HCT116 (cell line): ENCODE results near the gene SLK. TPM values are rescaled to one million over a fixed set of nuclear protein-coding genes. Genes with fewer than 3 reads are reported as not detected.

Experiments
- ATAC-seq: fragments of 200-7000 bp; cut with Tn5 transposase; 2 replicates; pipeline ENCODE4 v1.9.1; 2020; ENCODE audit warnings: mild to moderate bottlenecking, moderate library complexity
- BruUV-seq: library from RNA; stranded (reverse); fragments of 400-500 nt; replicated peaks from 2 replicates; lab custom pipeline; 2021; lab: Mats Ljungman, UMichigan
- CTCF ChIA-PET: fragments of 300-600 bp; sonication (Branson Sonifier 250); formaldehyde crosslinking; loops from one replicate; lab custom pipeline; 2021; ENCODE audit warnings: antibody characterized with exemption; lab: Charles Lee
- POLR2A ChIA-PET: fragments of 300-600, 350-600 bp; sonication (Branson Sonifier 250); formaldehyde crosslinking; loops from one replicate; lab custom pipeline; 2021; ENCODE audit warnings: antibody characterized with exemption; lab: Charles Lee
- RAD21 ChIA-PET, 2 experiments: fragments of 300-600 bp; sonication (Branson Sonifier 250); formaldehyde crosslinking; loops; one replicate each; lab custom pipeline; 2023; ENCODE audit warnings: low total read pairs in 2 of 2; ENCODE audit not compliant: uncharacterized antibody in 2 of 2, unreplicated experiment in 2 of 2, low non-redundant PET in 1 of 2; lab: Charles Lee
- DNase-seq: peaks from one replicate; pipeline ENCODE4 v3.0.0-alpha.2; 2010; ENCODE audit warnings: low read depth, low spot score
- H2AFZ ChIP-seq: fragments of 200-600 bp; shearing (Covaris generic), sonication (generic); 2 replicates; pipeline ENCODE4 v1.6.1; 2017; ENCODE audit warnings: low read depth, mixed run types, mixed read lengths, antibody characterized with exemption, low read length; ENCODE audit not compliant: poor library complexity, severe bottlenecking
- H3K27ac ChIP-seq: 2 replicates; pipeline ENCODE4 v1.5.1; 2012; ENCODE audit warnings: low read depth, low read length
- H3K27me3 ChIP-seq: fragments of 200-600 bp; sonication (generic); 2 replicates; pipeline ENCODE4 v1.6.1; 2016; ENCODE audit warnings: mixed run types, low read length, mixed read lengths; ENCODE audit not compliant: insufficient read depth
- H3K36me3 ChIP-seq, 2 experiments: fragments of 200-500 bp in 1 of 2; fragments of 200-600 bp in 1 of 2; sonication (Bioruptor generic) in 1 of 2; sonication (generic) in 1 of 2; 2 replicates each; pipeline versions ENCODE4 v1.5.1 to v1.6.1; 2014 to 2016; ENCODE audit warnings: low read length in 2 of 2, inconsistent platforms in 1 of 2, mixed read lengths in 1 of 2, mixed run types in 1 of 2; ENCODE audit not compliant: insufficient read depth in 2 of 2, control insufficient read depth in 1 of 2
- H3K4me1 ChIP-seq, 2 experiments: fragments of 200-600 bp in 1 of 2; sonication (generic) in 1 of 2; 2 replicates each; pipeline versions ENCODE4 v1.5.1 to v1.6.1; 2012 to 2017; ENCODE audit warnings: low read length in 2 of 2, inconsistent platforms in 1 of 2, mild to moderate bottlenecking in 1 of 2, mixed read lengths in 1 of 2, mixed run types in 1 of 2, moderate library complexity in 1 of 2; ENCODE audit not compliant: insufficient read depth in 2 of 2, control insufficient read depth in 1 of 2
- H3K4me2 ChIP-seq: fragments of 200-600 bp; sonication (generic); 2 replicates; pipeline ENCODE4 v1.6.1; 2017; ENCODE audit warnings: mixed run types, low read length, mixed read lengths
- H3K4me3 ChIP-seq, 2 experiments: fragments of 200-600 bp in 1 of 2; sonication (generic) in 1 of 2; replicated peaks in 1 of 2; 2 replicates each; pipeline ENCODE4 v1.5.1; 2011 to 2016; ENCODE audit warnings: low read length in 2 of 2, control low read depth in 1 of 2, low read depth in 1 of 2, mild to moderate bottlenecking in 1 of 2, mixed read lengths in 1 of 2, mixed run types in 1 of 2
- H3K79me2 ChIP-seq: fragments of 200-600 bp; sonication (generic); 2 replicates; pipeline ENCODE4 v1.6.1; 2017; ENCODE audit warnings: mild to moderate bottlenecking, mixed run types, low read length, moderate library complexity, mixed read lengths; ENCODE audit not compliant: insufficient read depth
- H3K9ac ChIP-seq: fragments of 200-600 bp; sonication (generic); 2 replicates; pipeline ENCODE4 v1.6.1; 2016; ENCODE audit warnings: low read length, mixed read lengths
- H3K9me2 ChIP-seq: fragments of 200-600 bp; sonication (generic), shearing (Covaris generic); 2 replicates; pipeline ENCODE4 v1.6.1; 2017; ENCODE audit warnings: mixed run types, mild to moderate bottlenecking, moderate library complexity; ENCODE audit not compliant: insufficient read depth
- H3K9me3 ChIP-seq, 2 experiments: fragments of 200-500 bp in 1 of 2; fragments of 200-600 bp in 1 of 2; sonication (Bioruptor generic) in 1 of 2; sonication (generic) in 1 of 2; 2 replicates each; pipeline ENCODE4 v1.6.1; 2014 to 2017; ENCODE audit warnings: low read length in 2 of 2, mixed read lengths in 2 of 2, inconsistent platforms in 1 of 2, low read depth in 1 of 2, mild to moderate bottlenecking in 1 of 2, mixed run types in 1 of 2, moderate library complexity in 1 of 2; ENCODE audit not compliant: control insufficient read depth in 1 of 2, insufficient read depth in 1 of 2
- H4K20me1 ChIP-seq: fragments of 200-600 bp; sonication (generic), shearing (Covaris generic); 2 replicates; pipeline ENCODE4 v1.6.1; 2017; ENCODE audit warnings: mixed run types, mild to moderate bottlenecking, moderate library complexity; ENCODE audit not compliant: insufficient read depth
- CBX3 ChIP-seq: IDR thresholded peaks from 2 replicates; pipeline ENCODE4 v1.6.1; 2012; ENCODE audit warnings: low read depth
- EGR1 ChIP-seq: IDR thresholded peaks from 2 replicates; pipeline ENCODE4 v1.6.1; 2012; ENCODE audit warnings: low read depth
- ELF1 ChIP-seq: IDR thresholded peaks from 2 replicates; pipeline ENCODE4 v1.6.1; 2012; ENCODE audit warnings: low read depth, borderline replicate concordance
- EZH2phosphoT487 ChIP-seq: fragments of 200-600 bp; IDR thresholded peaks from 2 replicates; pipeline ENCODE4 v1.6.1; 2018; ENCODE audit warnings: antibody characterized with exemption, borderline replicate concordance
- JUND ChIP-seq: IDR thresholded peaks from 2 replicates; pipeline ENCODE4 v1.6.1; 2012
- MAX ChIP-seq: IDR thresholded peaks from 2 replicates; pipeline ENCODE4 v1.6.1; 2012
- POLR2A ChIP-seq: IDR thresholded peaks from 2 replicates; pipeline ENCODE4 v1.7.0; 2011; ENCODE audit warnings: borderline replicate concordance; ENCODE audit not compliant: insufficient read depth, insufficient read length; ENCODE audit errors: extremely low read depth
- POLR2AphosphoS5 ChIP-seq: IDR thresholded peaks from 2 replicates; pipeline ENCODE4 v1.6.1; 2011; ENCODE audit warnings: mild to moderate bottlenecking, low read depth, low read length, moderate library complexity
- REST ChIP-seq: IDR thresholded peaks from 2 replicates; pipeline ENCODE4 v1.6.1; 2012; ENCODE audit warnings: low read depth
- SIN3A ChIP-seq: IDR thresholded peaks from 2 replicates; pipeline ENCODE4 v1.6.1; 2012; ENCODE audit warnings: low read depth
- SRF ChIP-seq: IDR thresholded peaks from 2 replicates; pipeline ENCODE4 v1.6.1; 2012; ENCODE audit warnings: low read depth
- ZBTB33 ChIP-seq: IDR thresholded peaks from 2 replicates; pipeline ENCODE4 v1.6.1; 2011; ENCODE audit warnings: mild to moderate bottlenecking, low read length, moderate library complexity; ENCODE audit not compliant: insufficient replicate concordance; ENCODE audit errors: extremely low read depth
- ZFX ChIP-seq: fragments of 450-650 bp; IDR thresholded peaks from 2 replicates; pipeline ENCODE4 v1.6.1; 2017
- ZNF274 ChIP-seq: fragments of 200-500 bp; sonication (Bioruptor generic); IDR thresholded peaks from 2 replicates; pipeline ENCODE4 v1.6.1; 2014; ENCODE audit warnings: mild to moderate bottlenecking, low read depth, low read length, inconsistent platforms
- intact Hi-C: fragments of 100-400 bp; cut with micrococcal nuclease; formaldehyde crosslinking; loops from 2 replicates; pipeline ENCODE4 v1.10.0; 2022
- total RNA-seq: library from RNA; stranded (reverse); gene quantifications from one replicate; pipeline ENCODE4 v1.2.1, GENCODE V29; 2021; ENCODE audit not compliant: unreplicated experiment

SLK gene
- total RNA-seq, 1 experiment from 2014 or later = 44.2 TPM

GRCh38 chr10:104054430-104054829 lies 87.5 kb downstream of the SLK start:
- POLR2A ChIA-PET = no interaction called here
- RAD21 ChIA-PET = no interaction called here
- H3K27ac ChIP-seq = no peak overlapping the region
- H3K4me3 ChIP-seq = no peak overlapping the region
- H3K9me3 ChIP-seq = no peaks in the 10 kb centered on the region
- H3K9ac ChIP-seq = no peak overlapping the region
- CTCF ChIA-PET = no interaction called here
- H4K20me1 ChIP-seq = no peaks in the 10 kb centered on the region
- ATAC-seq (no peak), DNase-seq (no peak)
- H3K4me1 ChIP-seq = peaks cover 10 to 25% of the 10 kb centered on the region in 2 experiments
- TF ChIP-seq POLR2AphosphoS5 (no peak), MAX (no peak), ELF1 (no peak), CBX3 (no peak), REST (no peak), JUND (no peak), POLR2A (no peak), ZFX (no peak), EZH2phosphoT487 (no peak), EGR1 (no peak), ZBTB33 (no peak), SIN3A (no peak), ZNF274 (no peak), SRF (no peak)
- no peak overlapping the region for H3K4me2 ChIP-seq
- H3K36me3 ChIP-seq = no peaks in the 10 kb centered on the region
- no TSS peak for BruUV-seq
- H3K9me2 ChIP-seq = no peaks in the 10 kb centered on the region
- H2AFZ ChIP-seq = no peak overlapping the region
- no peaks in the 10 kb centered on the region for H3K27me3 ChIP-seq
- intact Hi-C loops = no loop called here
- H3K79me2 ChIP-seq = no peaks in the 10 kb centered on the region
